ENCODE measurements around the gene BCR.

Gene BCR

GRCh38 chr22:23157560-23158515 lies 22.5 kb upstream of the BCR start:
- DNase-seq (ENCODE audit: extremely low read depth, insufficient read length), result no peak
- no peak overlapping the region for H3K4me3 ChIP-seq (replicated peaks; ENCODE audit: low read depth, low read length)
- no peaks in the 10 kb centered on the region; the same call in 1 of the 2 replicates for H3K36me3 ChIP-seq (ENCODE audit: control insufficient read depth, insufficient read depth, low read length)
- H3K27me3 ChIP-seq (replicated peaks; ENCODE audit: control insufficient read depth, insufficient read depth, low read length), result no peaks in the 10 kb centered on the region
- no peak for TF ChIP-seq CTCF (IDR thresholded peaks at IDR 0.05; ENCODE audit: insufficient read depth, low read length, poor library complexity, severe bottlenecking)

- no peak for TF ChIP-seq CTCF (IDR thresholded peaks at IDR 0.05; ENCODE audit: insufficient read depth, low read length, poor library complexity, severe bottlenecking)
- Histone ChIP-seq H3K4me3 (replicated peaks; ENCODE audit: low read depth, low read length) (no peak overlapping the region), H3K36me3 (ENCODE audit: control insufficient read depth, insufficient read depth, low read length) (no peaks in the 10 kb centered on the region), H3K27me3 (replicated peaks; ENCODE audit: control insufficient read depth, insufficient read depth, low read length) (no peaks in the 10 kb centered on the region)
- no peak for DNase-seq (ENCODE audit: extremely low read depth, insufficient read length)
Observed at GRCh38 chr22:23158516-23159290, 21.6 kb upstream of the BCR start.

- no peak for TF ChIP-seq CTCF (IDR thresholded peaks at IDR 0.05; ENCODE audit: insufficient read depth, low read length, poor library complexity, severe bottlenecking)
- no peak overlapping the region for H3K4me3 ChIP-seq (replicated peaks; ENCODE audit: low read depth, low read length)
- DNase-seq (ENCODE audit: extremely low read depth, insufficient read length), result no peak
- no peaks in the 10 kb centered on the region for H3K27me3 ChIP-seq (replicated peaks; ENCODE audit: control insufficient read depth, insufficient read depth, low read length)
- H3K36me3 ChIP-seq (ENCODE audit: control insufficient read depth, insufficient read depth, low read length), result no peaks in the 10 kb centered on the region
Observed at GRCh38 chr22:23159291-23159630, 21.0 kb upstream of the BCR start.

DNA sequence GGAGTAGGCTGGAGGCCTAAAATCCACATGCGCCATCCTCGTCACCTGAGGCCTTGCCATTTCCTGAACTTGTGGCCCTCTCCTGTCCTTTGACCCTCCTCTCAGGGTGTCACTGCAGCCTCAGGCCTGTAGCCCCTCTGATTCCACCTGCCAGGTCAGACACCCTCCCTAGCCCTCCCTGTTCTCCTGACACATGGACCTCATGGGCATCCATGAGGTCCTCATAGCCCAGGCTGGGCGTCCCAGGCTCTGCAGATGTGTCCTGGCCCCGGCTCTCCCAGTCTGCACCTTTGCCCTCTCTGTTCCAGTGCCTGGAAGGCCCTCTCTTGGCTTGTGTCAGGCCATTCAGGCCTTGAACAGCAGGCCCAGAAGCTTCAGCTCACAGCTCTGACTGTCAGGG lies 19.3 kb upstream of the BCR start:
- Histone ChIP-seq H3K27me3 (replicated peaks; ENCODE audit: control insufficient read depth, insufficient read depth, low read length) (no peaks in the 10 kb centered on the region), H3K36me3 (ENCODE audit: control insufficient read depth, insufficient read depth, low read length) (no peaks in the 10 kb centered on the region), H3K4me3 (replicated peaks; ENCODE audit: low read depth, low read length) (no peak overlapping the region)
- no peak for DNase-seq (ENCODE audit: extremely low read depth, insufficient read length)
- no peak for TF ChIP-seq CTCF (IDR thresholded peaks at IDR 0.05; ENCODE audit: insufficient read depth, low read length, poor library complexity, severe bottlenecking)

- DNase-seq (ENCODE audit: extremely low read depth, insufficient read length), result no peak
- H3K4me3 ChIP-seq (replicated peaks; ENCODE audit: low read depth, low read length), result no peak overlapping the region
- no peak for TF ChIP-seq CTCF (IDR thresholded peaks at IDR 0.05; ENCODE audit: insufficient read depth, low read length, poor library complexity, severe bottlenecking)
- H3K27me3 ChIP-seq (replicated peaks; ENCODE audit: control insufficient read depth, insufficient read depth, low read length), result no peaks in the 10 kb centered on the region
- H3K36me3 ChIP-seq (ENCODE audit: control insufficient read depth, insufficient read depth, low read length), result no peaks in the 10 kb centered on the region
Observed at GRCh38 chr22:23161574-23161973, 18.7 kb upstream of the BCR start.

All from GM06990 (cell line).